Activated CD4-positive, CD25-positive, alpha-beta regulatory T cell (primary cell): ENCODE results near the gene VGLL4.
"Not testable (repeated sequence)": the region's sequence is repeated elsewhere in the genome, so short reads cannot be mapped to it uniquely, and the experiment has no call there.

Experiments used
- DNase-seq, 4 experiments: peaks; one replicate each; lab custom pipeline; 2025; lab: John Stamatoyannopoulos, UW

Gene VGLL4

GRCh38 chr3:11532931-11533391 is 110.8 kb downstream of the VGLL4 start:
- DNase-seq, result no peak

GRCh38 chr3:11530153-11530721 is 113.5 kb downstream of the VGLL4 start:
- no peak for DNase-seq

DNA sequence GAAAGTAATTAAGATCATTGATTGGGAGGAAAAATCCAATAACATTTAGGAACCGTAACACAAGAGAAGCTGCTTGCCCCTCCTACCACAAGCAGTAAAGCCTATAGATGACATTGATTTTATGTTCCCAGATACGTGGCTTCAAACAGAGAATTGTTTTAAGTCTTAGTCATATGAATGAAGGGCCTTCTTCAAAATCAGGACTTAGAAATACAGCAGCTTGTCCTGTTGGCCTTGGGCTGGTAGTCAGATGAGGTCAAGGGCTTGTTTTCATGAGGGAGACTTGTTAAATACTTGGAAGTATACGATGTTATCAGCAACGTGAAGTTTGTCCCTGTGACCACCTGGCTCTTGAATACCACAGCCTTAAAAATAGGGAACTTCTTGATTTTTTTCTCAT is 114.4 kb downstream of the VGLL4 start:
- DNase-seq, result no peak

- DNase-seq, result not testable (repeated sequence)
These were observed 117.6 kb downstream of the VGLL4 start for GRCh38 chr3:11526121-11526520.

- DNase-seq, result no peak
These were observed 120.1 kb downstream of the VGLL4 start for GRCh38 chr3:11523572-11524101.

GRCh38 chr3:11522953-11523571 is 120.7 kb downstream of the VGLL4 start:
- no peak for DNase-seq

GRCh38 chr3:11522398-11522715 is 121.4 kb downstream of the VGLL4 start:
- no peak for DNase-seq

DNA sequence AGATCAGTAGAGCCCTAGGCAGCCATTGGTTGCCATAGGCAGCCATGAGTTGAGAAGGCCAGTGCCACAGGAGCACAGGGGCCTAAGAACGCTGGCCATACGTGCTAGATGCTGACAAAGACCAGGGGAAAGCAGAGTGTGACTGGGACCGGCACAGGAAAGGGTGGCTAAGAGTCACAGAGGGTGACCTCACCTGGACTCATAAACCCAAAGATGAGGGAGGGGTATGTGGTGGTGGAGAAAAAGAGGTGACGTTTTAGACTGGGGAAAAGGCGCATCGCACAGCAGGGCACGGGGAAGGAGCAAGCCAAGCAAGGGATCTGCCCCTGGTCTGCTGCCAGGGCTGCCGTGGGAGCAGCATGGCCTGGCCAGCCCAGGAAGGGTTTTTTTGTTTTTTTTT is 122.5 kb downstream of the VGLL4 start:
- DNase-seq, result no peak

- no peak for DNase-seq
These were observed 126.1 kb downstream of the VGLL4 start for GRCh38 chr3:11517601-11518000.

- no peak for DNase-seq
These were observed 129.4 kb downstream of the VGLL4 start for GRCh38 chr3:11514191-11514821.

- no peak for DNase-seq
These were observed 129.9 kb downstream of the VGLL4 start for GRCh38 chr3:11513817-11514135.

DNA sequence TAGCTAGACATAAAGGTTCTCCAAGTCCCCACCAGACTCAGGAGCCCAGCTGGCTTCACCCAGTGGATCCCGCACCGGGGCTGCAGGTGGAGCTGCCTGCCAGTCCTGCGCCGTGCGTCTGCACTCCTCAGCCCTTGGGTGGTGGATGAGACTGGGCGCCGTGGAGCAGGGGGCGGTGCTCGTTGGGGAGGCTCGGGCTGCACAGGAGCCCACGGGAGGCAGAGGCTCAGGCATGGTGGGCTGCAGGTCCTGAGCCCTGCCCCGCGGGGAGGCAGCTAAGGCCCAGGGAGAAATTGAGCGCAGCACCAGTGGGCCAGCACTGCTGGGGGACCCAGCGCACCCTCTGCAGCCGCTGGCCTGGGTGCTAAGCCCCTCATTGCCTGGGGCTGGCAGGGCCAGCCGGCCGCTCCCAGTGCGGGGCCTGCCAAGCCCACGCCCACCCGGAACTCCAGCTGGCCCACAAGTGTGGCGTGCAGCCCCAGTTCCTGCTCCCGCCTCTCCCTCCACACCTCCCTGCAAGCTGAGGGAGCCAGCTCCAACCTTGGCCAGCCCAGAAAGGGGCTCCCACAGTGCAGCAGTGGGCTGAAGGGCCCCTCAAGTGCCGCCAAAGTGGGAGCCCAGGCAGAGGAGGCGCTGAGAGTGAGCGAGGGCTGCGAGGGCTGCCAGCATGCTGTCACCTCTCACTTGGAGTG is 130.4 kb downstream of the VGLL4 start:
- DNase-seq, result not testable (repeated sequence)

DNA sequence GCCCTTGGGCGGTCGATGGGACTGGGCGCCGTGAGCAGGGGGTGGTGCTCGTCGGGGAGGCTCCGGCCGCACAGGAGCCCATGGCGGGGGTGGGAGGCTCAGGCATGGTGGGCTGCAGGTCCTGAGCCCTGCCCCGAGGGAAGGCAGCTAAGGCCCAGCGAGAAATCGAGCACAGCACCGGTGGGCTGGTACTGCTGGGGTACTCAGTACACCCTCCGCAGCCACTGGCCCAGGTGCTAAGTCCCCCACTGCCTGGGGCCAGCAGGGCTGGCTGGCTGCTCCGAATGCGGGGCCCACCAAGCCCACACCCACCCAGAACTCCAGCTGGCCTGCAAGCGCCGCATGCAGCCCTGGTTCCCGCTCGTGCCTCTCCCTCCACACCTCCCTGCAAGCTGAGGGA is 132.1 kb downstream of the VGLL4 start:
- not testable (repeated sequence) for DNase-seq

GRCh38 chr3:11510356-11510755 is 133.4 kb downstream of the VGLL4 start:
- no peak for DNase-seq

DNA sequence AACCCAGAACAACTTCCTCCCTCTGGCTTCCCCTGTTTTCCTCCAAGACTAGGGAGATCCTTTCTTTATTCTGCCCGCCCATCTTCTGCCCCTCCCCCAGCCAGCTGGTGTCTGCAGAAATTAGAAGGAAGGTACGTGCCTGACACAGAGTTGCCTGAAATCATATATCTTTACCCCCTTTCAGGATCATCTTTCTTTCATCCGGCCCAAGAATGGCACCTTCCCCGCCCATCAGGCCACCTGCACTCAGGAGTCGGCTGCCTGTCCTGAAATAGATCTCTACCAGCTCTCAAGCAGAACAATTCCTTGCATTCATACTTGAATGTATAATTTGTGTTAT is 133.7 kb downstream of the VGLL4 start:
- no peak for DNase-seq

DNA sequence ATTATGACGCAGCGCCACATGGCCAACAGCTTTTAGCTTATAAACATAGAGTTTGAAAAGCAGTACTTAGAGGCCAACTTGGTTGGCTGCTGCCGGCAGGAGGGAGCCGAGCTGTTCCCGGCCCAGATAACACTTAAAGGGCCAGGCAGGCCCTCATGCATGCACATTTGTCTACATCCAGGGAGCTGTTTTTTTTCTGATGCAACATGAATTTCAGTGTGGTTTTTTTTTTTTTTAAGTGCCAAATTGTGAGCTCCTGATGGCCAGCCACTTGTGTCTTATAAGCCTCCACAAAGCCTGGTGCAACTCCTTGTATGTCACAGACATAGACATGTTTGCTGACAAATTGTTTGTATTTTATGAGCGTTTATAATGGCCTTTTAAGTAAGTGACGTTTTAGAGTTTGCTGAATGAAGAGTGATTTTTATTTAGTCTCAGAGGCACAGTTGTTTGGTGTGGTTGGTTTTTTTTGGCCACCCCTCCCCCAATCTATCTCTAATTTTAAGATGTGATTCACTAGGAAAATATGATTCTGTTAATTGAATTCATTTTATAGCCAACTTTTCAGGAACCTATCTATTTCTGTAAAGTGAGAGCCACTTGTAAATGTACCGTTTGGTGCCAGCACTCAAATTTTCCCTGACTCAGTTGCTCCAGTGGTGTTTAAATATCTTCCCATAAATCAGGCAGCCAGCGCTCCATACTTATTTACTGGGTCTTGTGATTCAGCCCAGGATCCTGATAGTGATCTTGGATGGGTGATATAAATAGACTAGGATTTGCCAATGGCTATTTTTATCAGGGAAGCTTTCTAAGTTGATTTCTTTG is 134.3 kb downstream of the VGLL4 start:
- no peak for DNase-seq

DNA sequence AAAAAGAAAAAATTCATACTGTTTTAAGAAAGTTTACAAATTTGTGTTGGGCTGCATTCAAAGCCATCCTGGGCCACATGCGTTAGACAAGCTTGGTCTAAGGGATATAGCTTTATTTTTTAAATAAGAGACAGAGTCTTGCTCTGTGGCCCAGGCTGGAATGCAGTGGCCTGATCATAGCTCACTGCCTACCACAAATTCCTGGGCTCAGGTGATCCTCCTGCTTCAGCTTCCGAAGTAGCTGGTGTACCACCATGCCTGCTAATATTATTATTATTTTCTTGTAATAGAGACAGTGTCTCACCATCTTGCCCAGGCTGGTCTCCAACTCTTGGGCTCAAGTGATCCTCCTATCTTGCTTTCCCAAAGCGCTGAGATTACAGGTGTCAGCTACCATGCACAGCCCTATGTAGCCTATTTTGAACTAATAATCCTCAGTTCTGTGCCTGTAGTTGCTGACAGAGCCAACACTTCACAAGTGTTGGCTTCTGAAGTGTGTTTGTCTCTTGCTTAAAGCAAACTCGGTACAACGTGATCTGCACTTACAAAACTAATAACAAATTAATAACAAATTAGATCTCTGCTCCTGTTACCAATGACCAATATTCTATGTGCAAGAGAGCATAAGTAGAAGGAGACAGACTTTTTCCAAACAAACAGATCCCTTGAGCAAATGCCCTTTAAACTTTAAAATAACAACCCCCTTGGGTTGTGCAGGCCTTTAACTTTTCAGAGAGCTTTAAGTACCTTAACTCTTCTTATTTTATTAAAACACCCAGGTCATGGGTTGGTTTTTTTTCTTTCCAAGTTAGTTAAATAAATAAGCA is 135.2 kb downstream of the VGLL4 start:
- no peak for DNase-seq

GRCh38 chr3:11507719-11508118 is 136.0 kb downstream of the VGLL4 start:
- no peak for DNase-seq
